ENCODE measurements around the gene VTI1A. TPM values are rescaled to one million over a fixed set of nuclear protein-coding genes. Genes with fewer than 3 reads are reported as not detected.

The VTI1A gene
- total and polyA plus RNA-seq, 2 of the 8 experiments (the other 6 are each of a cell fraction or from before 2014, with no cell fraction given): 6.0 to 20.0 TPM

DNA sequence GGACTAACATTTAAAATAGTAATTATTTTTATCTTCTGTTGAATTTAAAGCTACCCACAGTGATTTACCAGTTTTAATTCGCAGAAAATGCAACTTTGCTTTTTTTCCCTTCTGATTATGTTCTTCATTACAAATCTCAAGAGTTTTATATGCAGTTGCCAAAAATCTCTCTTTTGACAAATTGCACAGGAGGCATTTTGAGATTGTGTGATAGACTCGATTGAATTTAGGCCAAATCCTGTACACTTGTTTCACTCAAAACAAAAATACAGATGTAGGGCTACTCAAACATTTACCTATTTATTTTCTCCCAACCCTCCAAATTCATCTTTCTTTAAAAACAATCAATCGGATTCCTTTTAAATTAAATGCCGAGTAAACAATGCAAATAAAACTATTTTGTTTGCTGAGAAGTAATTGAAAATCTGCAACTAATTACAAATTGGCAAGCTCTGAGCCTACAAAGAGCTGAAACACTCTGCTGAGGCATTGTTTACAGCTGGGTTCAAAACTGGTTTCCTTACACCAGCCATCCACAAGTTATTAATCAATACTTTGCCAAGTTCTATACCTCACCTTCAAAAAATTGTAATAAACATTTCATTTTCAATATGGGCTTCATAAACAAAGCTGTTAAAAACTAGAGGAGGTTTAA is 288.2 kb downstream of the VTI1A start:
- no peak overlapping the region for H4K8ac ChIP-seq (ENCODE audit: extremely low read depth, insufficient read depth, low read length)
- no peak overlapping the region for H2BK15ac ChIP-seq (ENCODE audit: low read length)
- H4K5ac ChIP-seq (ENCODE audit: insufficient read length, low read depth, low read length): no peak overlapping the region
- H3K79me2 ChIP-seq (ENCODE audit: control insufficient read depth in 1 of 2, insufficient read depth in 2 of 2, low read length in 2 of 2): no peaks in the 10 kb centered on the region
- no peak overlapping the region for H3K9ac ChIP-seq (replicated peaks in 1 of 4; ENCODE audit: extremely low read depth in 1 of 4, low read depth in 3 of 4, low read length in 3 of 4)
- no peak overlapping the region for H2BK12ac ChIP-seq (ENCODE audit: low read depth, low read length)
- H2AK5ac ChIP-seq (ENCODE audit: low read depth, low read length): no peak overlapping the region
- peaks cover 8 to 13% (median 9%) of the 10 kb centered on the region in 4 experiments; a peak in 6 of 7 replicates for H3K4me1 ChIP-seq (replicated peaks in 1 of 4; ENCODE audit: control insufficient read depth in 3 of 4, insufficient read depth in 4 of 4, low read length in 3 of 4)
- no peak overlapping the region for H3K4me2 ChIP-seq (ENCODE audit: insufficient read depth in 1 of 2, low read depth in 2 of 2, low read length in 2 of 2)
- no peak overlapping the region for H3K18ac ChIP-seq (ENCODE audit: extremely low read depth, low read length)
- POLR2A ChIA-PET (ENCODE audit: partially characterized antibody): interaction anchor here (1.2 kb wide), 1 partner anchor 10 kb away, joined by 3 read pairs; no protein-coding TSS in a partner anchor
- H3K56ac ChIP-seq (replicated peaks; ENCODE audit: insufficient read length, low read depth, low read length): no peak overlapping the region
- H2BK120ac ChIP-seq (replicated peaks; ENCODE audit: low read depth, low read length): no peak overlapping the region
- no peak overlapping the region for H3K14ac ChIP-seq (ENCODE audit: insufficient read length)
- no peak overlapping the region for H2AFZ ChIP-seq (ENCODE audit: low read length)
- H3K4me3 ChIP-seq (ENCODE audit: extremely low read depth in 1 of 4, insufficient read depth in 2 of 4, low read depth in 3 of 4, low read length in 4 of 4): no peak overlapping the region
- no peak overlapping the region for H2BK5ac ChIP-seq (ENCODE audit: low read depth, low read length)
- WGBS, 2 experiments (ENCODE audit: extremely low coverage in 1 of 2, insufficient coverage in 1 of 2, insufficient read length in 1 of 2, insufficient replicate concordance in 2 of 2, low coverage in 1 of 2, low lambda C conversion rate in 2 of 2, missing lambda C conversion rate in 1 of 2): 82 to 100% methylated on average over 2 to 4 of the region's 4 CpGs
- no peak overlapping the region for H2BK20ac ChIP-seq (ENCODE audit: low read length)
- no peaks in the 10 kb centered on the region for H3K79me1 ChIP-seq (ENCODE audit: low read depth, low read length)
- no peaks in the 10 kb centered on the region for H3K27me3 ChIP-seq (replicated peaks in 1 of 4; ENCODE audit: control insufficient read depth in 3 of 4, extremely low read depth in 1 of 4, insufficient read depth in 3 of 4, low read length in 3 of 4)
- H3K9me3 ChIP-seq (ENCODE audit: insufficient read depth in 2 of 2, low read depth in 1 of 2, low read length in 1 of 2): no peaks in the 10 kb centered on the region
- DNase-seq (ENCODE audit: low read depth in 1 of 2, low spot score in 2 of 2) (no peak), FAIRE-seq (no peak)
- H3K23me2 ChIP-seq (ENCODE audit: low read depth, low read length): no peaks in the 10 kb centered on the region
- H4K91ac ChIP-seq (replicated peaks; ENCODE audit: insufficient read length, low read length): no peak overlapping the region
- no peak overlapping the region for H3K4ac ChIP-seq (replicated peaks; ENCODE audit: insufficient read length, low read depth, low read length)
- CTCF ChIA-PET (ENCODE audit: partially characterized antibody): interaction anchor here (1.5 kb wide), 1 partner anchor 14 kb away, joined by 3 read pairs; no protein-coding TSS in a partner anchor
- no peak for TF ChIP-seq EGR1 (IDR thresholded peaks at IDR 0.05; ENCODE audit: borderline replicate concordance, low read depth, low read length)
- no peaks in the 10 kb centered on the region for H4K20me1 ChIP-seq (replicated peaks in 1 of 2; ENCODE audit: control insufficient read depth in 1 of 2, insufficient read depth in 2 of 2, low read length in 2 of 2)
- H3K36me3 ChIP-seq (ENCODE audit: control insufficient read depth in 2 of 4, insufficient read depth in 4 of 4, low read length in 3 of 4): no peaks in the 10 kb centered on the region
- no peak overlapping the region for H3K27ac ChIP-seq (ENCODE audit: low read depth, low read length)
- no peak overlapping the region for H3K23ac ChIP-seq (ENCODE audit: insufficient read length)
